HepG2 (cell line): ENCODE results near the gene ARL8A. TPM values are rescaled to one million over a fixed set of nuclear protein-coding genes. Genes with fewer than 3 reads are reported as not detected.

Experiments used
- BHLHE40 ChIP-seq: IDR thresholded peaks from 2 replicates; pipeline ENCODE4 v1.6.1; 2011; ENCODE audit warnings: low read length, improper control_type of control experiment
- E2F5 ChIP-seq: sonication (generic); formaldehyde crosslinking; conservative IDR thresholded peaks from 2 replicates; pipeline ENCODE4 v1.4.0; 2020; ENCODE audit warnings: missing genetic modification reagents
- PAX8 ChIP-seq: sonication (generic); formaldehyde crosslinking; IDR thresholded peaks from 2 replicates; pipeline ENCODE4 v1.8.0; 2022; ENCODE audit warnings: mild to moderate bottlenecking, missing genetic modification reagents, borderline replicate concordance
- STAG1 ChIP-seq: sonication (generic); formaldehyde crosslinking; IDR thresholded peaks from 2 replicates; pipeline ENCODE4 v1.4.0; 2020; ENCODE audit warnings: missing genetic modification reagents
- ZBED4 ChIP-seq: sonication (generic); formaldehyde crosslinking; IDR thresholded peaks from 2 replicates; pipeline ENCODE4 v1.4.0; 2020; ENCODE audit warnings: missing genetic modification reagents, borderline replicate concordance
- ZNF18 ChIP-seq: sonication (generic); formaldehyde crosslinking; IDR thresholded peaks from 2 replicates; pipeline ENCODE4 v1.8.0; 2022; ENCODE audit warnings: mild to moderate bottlenecking, missing genetic modification reagents; ENCODE audit not compliant: insufficient replicate concordance
- ZNF598 ChIP-seq: sonication (generic); formaldehyde crosslinking; IDR thresholded peaks from 2 replicates; pipeline ENCODE4 v1.5.1; 2020; ENCODE audit warnings: mild to moderate bottlenecking, missing genetic modification reagents, borderline replicate concordance
- ZNF761 ChIP-seq: sonication (generic); formaldehyde crosslinking; conservative IDR thresholded peaks from 2 replicates; pipeline ENCODE4 v1.4.0; 2020; ENCODE audit warnings: mild to moderate bottlenecking, missing genetic modification reagents
- ZSCAN25 ChIP-seq: sonication (generic); formaldehyde crosslinking; IDR thresholded peaks from 2 replicates; pipeline ENCODE4 v1.8.0; 2022; ENCODE audit warnings: mild to moderate bottlenecking, missing genetic modification reagents
- polyA plus RNA-seq, 8 experiments: library from polyadenylated mRNA; depleted of rRNA in 3 of 8; stranded (reverse) in 7 of 8; unstranded in 1 of 8; fragments of >200 nt; fragmentation: Illumina TruSeq in 4 of 8; extraction: Trizol in 4 of 8; gene quantifications; 2 replicates each; pipeline versions ENCODE4 v1.2.1 to v1.2.3, GENCODE V29; 2011 to 2016; ENCODE audit warnings: low read depth in 4 of 8, missing spikeins in 1 of 8, mixed read lengths in 1 of 8; ENCODE audit not compliant: insufficient read depth in 1 of 8
- total RNA-seq, 5 experiments: library from RNA; depleted of rRNA; stranded (reverse); fragments of >200 nt; fragmentation: Illumina TruSeq; extraction: Trizol; gene quantifications; 2 replicates each; pipeline ENCODE4 v1.2.3, GENCODE V29; 2016; ENCODE audit warnings: low read depth in 1 of 5

Gene ARL8A
- total and polyA plus RNA-seq, 2 of the 13 experiments (the other 11 are each of a cell fraction or from before 2014, with no cell fraction given) = 2.7 to 23.4 TPM

- TF ChIP-seq ZNF18 (CRISPR knock-in tag) (no peak), STAG1 (CRISPR knock-in tag) (0 out of 2 replicates have a peak, but pooled peaks have one; percentile 17), ZNF761 (no peak), ZBED4 (CRISPR knock-in tag) (no peak), ZNF598 (CRISPR knock-in tag) (no peak), ZSCAN25 (CRISPR knock-in tag) (no peak), PAX8 (CRISPR knock-in tag) (no peak), E2F5 (no peak), BHLHE40 (no peak)
Measured at GRCh38 chr1:202101184-202101583, 43.4 kb downstream of the ARL8A start (continued).
